Measurements from ENCODE around the gene VSIG4.

- TF ChIP-seq YY1 (IDR thresholded peaks at IDR 0.05; ENCODE audit: low read depth): no peak
- TF ChIP-seq MAX (IDR thresholded peaks at IDR 0.05): no peak
- no peak for TF ChIP-seq CEBPB (IDR thresholded peaks at IDR 0.05)
- no peak for TF ChIP-seq RAD21 (IDR thresholded peaks at IDR 0.05; ENCODE audit: low read depth)
- no peak for TF ChIP-seq CREB1 (IDR thresholded peaks at IDR 0.05; ENCODE audit: low read depth)
- TF ChIP-seq NFIC (IDR thresholded peaks at IDR 0.05): no peak
- no peak for TF ChIP-seq EP300 (IDR thresholded peaks at IDR 0.05; ENCODE audit: borderline replicate concordance)
- no peak for TF ChIP-seq FOXM1 (IDR thresholded peaks at IDR 0.05; ENCODE audit: borderline replicate concordance, low read depth)
- no peak for TF ChIP-seq REST (IDR thresholded peaks at IDR 0.05; ENCODE audit: low read depth)
- TF ChIP-seq TAF1 (IDR thresholded peaks at IDR 0.05; ENCODE audit: low read depth): no peak
- TF ChIP-seq USF1 (IDR thresholded peaks at IDR 0.05): no peak
- no peak for TF ChIP-seq ZBTB7A (IDR thresholded peaks at IDR 0.05; ENCODE audit: low read depth)
- TF ChIP-seq EGR1 (IDR thresholded peaks at IDR 0.05): no peak
- no peak for TF ChIP-seq TEAD4 (IDR thresholded peaks at IDR 0.05)
Observed at GRCh38 chrX:66042307-66043077, 2.6 kb upstream of the VSIG4 start.

All from Ishikawa (cell line).